OCI-LY1 (cell line): ENCODE measurements around the gene CNTNAP5.

Experiments used
- EZH2 ChIP-seq: fragments of 200-600 bp; sonication (generic), shearing (Covaris generic); IDR thresholded peaks from 2 replicates; pipeline ENCODE4 v1.8.0; 2017; ENCODE audit warnings: borderline replicate concordance, mixed run types, mild to moderate bottlenecking, antibody characterized with exemption, low read length, moderate library complexity, mixed read lengths
- TF ChIP-seq, protein P1 (sequence below): fragments of 200-600 bp; sonication (generic), shearing (Covaris generic); IDR thresholded peaks from 2 replicates; pipeline ENCODE4 v1.5.1; 2017; ENCODE audit warnings: mild to moderate bottlenecking, antibody characterized with exemption, low read length, moderate library complexity, mixed read lengths

DNA sequence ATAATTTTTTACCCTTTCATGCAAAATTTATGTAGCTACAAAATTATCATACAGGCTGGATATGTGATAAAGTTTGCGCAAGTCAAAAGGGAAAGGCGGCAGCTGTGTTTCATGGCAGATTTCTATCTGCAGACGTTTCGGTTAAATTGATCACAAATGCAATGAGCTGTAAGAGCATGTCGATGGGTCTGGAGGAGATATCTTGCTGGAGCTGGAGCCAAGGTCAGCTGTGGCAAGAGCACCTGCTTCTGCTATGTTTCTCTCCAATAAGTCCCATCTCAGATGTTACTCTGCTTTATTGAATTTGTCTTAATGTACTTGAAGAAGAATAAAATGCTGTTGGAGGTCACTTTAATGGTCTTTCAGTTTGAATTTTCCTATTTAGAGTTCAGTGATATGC is 749.7 kb downstream of the CNTNAP5 start:
- TF ChIP-seq, protein P1, sequence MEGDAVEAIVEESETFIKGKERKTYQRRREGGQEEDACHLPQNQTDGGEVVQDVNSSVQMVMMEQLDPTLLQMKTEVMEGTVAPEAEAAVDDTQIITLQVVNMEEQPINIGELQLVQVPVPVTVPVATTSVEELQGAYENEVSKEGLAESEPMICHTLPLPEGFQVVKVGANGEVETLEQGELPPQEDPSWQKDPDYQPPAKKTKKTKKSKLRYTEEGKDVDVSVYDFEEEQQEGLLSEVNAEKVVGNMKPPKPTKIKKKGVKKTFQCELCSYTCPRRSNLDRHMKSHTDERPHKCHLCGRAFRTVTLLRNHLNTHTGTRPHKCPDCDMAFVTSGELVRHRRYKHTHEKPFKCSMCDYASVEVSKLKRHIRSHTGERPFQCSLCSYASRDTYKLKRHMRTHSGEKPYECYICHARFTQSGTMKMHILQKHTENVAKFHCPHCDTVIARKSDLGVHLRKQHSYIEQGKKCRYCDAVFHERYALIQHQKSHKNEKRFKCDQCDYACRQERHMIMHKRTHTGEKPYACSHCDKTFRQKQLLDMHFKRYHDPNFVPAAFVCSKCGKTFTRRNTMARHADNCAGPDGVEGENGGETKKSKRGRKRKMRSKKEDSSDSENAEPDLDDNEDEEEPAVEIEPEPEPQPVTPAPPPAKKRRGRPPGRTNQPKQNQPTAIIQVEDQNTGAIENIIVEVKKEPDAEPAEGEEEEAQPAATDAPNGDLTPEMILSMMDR: no peak
- TF ChIP-seq EZH2: no peak
